ENCODE results near the gene CHCHD6. TPM values are rescaled to one million over a fixed set of nuclear protein-coding genes. Genes with fewer than 3 reads are reported as not detected.

CHCHD6 gene
- total RNA-seq, 1 donor from 2014 or later: 17.2 TPM

DNA sequence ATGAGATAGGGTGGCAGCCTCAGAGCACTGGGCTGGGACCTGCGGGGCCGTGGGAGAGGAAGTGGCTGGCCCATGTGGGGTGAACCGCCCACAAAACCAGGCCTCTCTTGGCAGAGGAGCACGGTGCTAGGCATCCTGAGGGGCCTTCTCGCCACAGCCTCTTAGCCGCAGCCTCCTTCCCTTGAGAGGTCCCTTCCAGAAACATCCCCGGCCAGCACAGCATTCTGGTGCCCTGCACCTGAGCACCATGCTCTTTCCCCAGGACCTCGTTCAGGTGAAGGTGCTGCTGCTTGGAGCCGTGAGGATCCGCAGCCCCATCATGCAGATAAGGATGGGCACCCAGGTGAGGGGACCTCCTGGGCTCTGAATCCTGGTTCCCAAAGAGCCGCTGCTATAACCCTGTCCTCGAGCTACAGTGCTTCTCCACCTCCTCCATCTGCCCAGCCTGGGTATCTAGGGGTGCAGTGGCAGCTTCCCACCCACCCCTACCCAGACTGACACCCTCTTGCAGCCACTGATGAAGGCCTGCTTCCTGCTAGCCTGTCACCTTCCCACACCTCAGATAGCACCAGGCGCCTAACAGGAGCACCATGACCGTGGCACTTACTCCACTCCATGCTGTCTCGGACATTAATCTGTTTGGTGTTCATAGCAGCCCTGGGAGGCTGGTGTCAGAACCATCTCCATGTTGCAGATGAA, 37.9 kb upstream of the CHCHD6 start:
- Mint-ChIP-seq H3K27me3 (ENCODE audit: unreplicated experiment) (peaks cover 8% of the 10 kb centered on the region), H3K36me3 (ENCODE audit: unreplicated experiment) (peaks cover 6% of the 10 kb centered on the region), H3K4me3 (ENCODE audit: unreplicated experiment) (no peak overlapping the region), H3K27ac (ENCODE audit: unreplicated experiment) (no peak overlapping the region), H3K9me3 (ENCODE audit: unreplicated experiment) (peaks cover 3% of the 10 kb centered on the region), H3K4me1 (ENCODE audit: low read depth, unreplicated experiment) (no peaks in the 10 kb centered on the region)
- no peak for DNase-seq
- no peak for TF ChIP-seq CTCF (IDR thresholded peaks at IDR 0.05; ENCODE audit: partially characterized antibody, unreplicated experiment)

GRCh38 chr3:126666658-126667528, 37.1 kb upstream of the CHCHD6 start:
- Mint-ChIP-seq H3K27me3 (ENCODE audit: unreplicated experiment) (peaks cover 8% of the 10 kb centered on the region), H3K4me3 (ENCODE audit: unreplicated experiment) (no peak overlapping the region), H3K36me3 (ENCODE audit: unreplicated experiment) (no peaks in the 10 kb centered on the region), H3K4me1 (ENCODE audit: low read depth, unreplicated experiment) (no peaks in the 10 kb centered on the region), H3K27ac (ENCODE audit: unreplicated experiment) (no peak overlapping the region), H3K9me3 (ENCODE audit: unreplicated experiment) (peaks cover 3% of the 10 kb centered on the region)
- TF ChIP-seq CTCF (IDR thresholded peaks at IDR 0.05; ENCODE audit: partially characterized antibody, unreplicated experiment): no peak
- DNase-seq: no peak

- H3K4me1 Mint-ChIP-seq (ENCODE audit: low read depth, unreplicated experiment): no peaks in the 10 kb centered on the region
- no peak for TF ChIP-seq CTCF (IDR thresholded peaks at IDR 0.05; ENCODE audit: partially characterized antibody, unreplicated experiment)
- H3K27ac Mint-ChIP-seq (ENCODE audit: unreplicated experiment): no peak overlapping the region
- H3K27me3 Mint-ChIP-seq (ENCODE audit: unreplicated experiment): peaks cover 5% of the 10 kb centered on the region
- DNase-seq: no peak
- peaks cover 3% of the 10 kb centered on the region for H3K9me3 Mint-ChIP-seq (ENCODE audit: unreplicated experiment)
- H3K36me3 Mint-ChIP-seq (ENCODE audit: unreplicated experiment): no peaks in the 10 kb centered on the region
- no peak overlapping the region for H3K4me3 Mint-ChIP-seq (ENCODE audit: unreplicated experiment)
Observed at GRCh38 chr3:126667631-126668449, 36.2 kb upstream of the CHCHD6 start.

DNA sequence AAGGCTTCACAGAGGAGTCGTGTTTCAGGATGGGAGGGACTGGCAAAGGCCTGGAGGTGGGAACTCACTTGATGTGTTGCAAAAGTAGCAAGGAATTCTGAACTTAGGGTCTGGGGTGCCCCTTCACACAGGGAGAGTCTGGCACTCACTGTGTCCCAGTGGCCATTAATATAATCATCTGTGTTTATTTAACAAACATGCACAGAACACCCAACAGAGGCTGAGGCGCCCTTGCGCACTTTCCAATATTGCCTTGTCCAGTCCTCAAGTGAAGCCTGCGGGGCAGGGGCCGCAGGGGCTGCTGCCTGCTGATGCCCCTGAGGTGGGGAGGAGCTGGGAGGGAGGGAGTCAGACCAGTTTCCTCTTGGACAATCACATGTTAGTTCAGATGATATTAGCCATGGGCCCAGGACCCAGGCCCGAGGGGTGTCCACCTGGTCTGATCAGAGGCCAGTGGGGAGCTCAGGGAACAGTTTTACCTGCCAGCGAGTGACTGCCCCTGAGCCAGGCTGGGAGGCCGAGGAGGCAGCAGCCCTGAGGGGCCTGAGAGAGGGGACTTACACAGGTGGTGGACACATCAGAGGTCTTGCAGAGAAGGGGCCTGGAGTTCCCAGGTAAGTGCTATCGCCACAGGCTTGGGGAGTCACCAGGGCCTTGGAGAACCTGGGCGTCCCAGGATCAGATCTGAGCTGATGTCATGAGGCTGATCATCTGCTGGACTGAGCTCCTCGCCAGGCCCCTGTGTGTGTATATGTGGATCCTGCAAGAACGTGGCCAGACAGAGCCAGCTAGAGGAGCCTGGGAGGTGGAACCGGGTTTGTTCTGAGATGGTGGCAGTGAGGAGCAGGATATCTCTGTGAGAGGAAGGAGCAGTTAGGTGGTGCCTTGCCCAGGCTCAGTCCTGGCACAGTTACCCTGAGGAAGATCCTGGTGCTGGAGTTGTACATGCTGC, 35.3 kb upstream of the CHCHD6 start:
- peaks cover 5% of the 10 kb centered on the region for H3K27me3 Mint-ChIP-seq (ENCODE audit: unreplicated experiment)
- H3K36me3 Mint-ChIP-seq (ENCODE audit: unreplicated experiment): no peaks in the 10 kb centered on the region
- no peak for DNase-seq
- no peak overlapping the region for H3K4me3 Mint-ChIP-seq (ENCODE audit: unreplicated experiment)
- H3K4me1 Mint-ChIP-seq (ENCODE audit: low read depth, unreplicated experiment): no peaks in the 10 kb centered on the region
- H3K27ac Mint-ChIP-seq (ENCODE audit: unreplicated experiment): no peak overlapping the region
- H3K9me3 Mint-ChIP-seq (ENCODE audit: unreplicated experiment): peaks cover 3% of the 10 kb centered on the region
- TF ChIP-seq CTCF (IDR thresholded peaks at IDR 0.05; ENCODE audit: partially characterized antibody, unreplicated experiment): no peak
